NCI-H82 (cell line): ENCODE measurements around the gene PRPF6.
"Not testable (repeated sequence)": the region's sequence is repeated elsewhere in the genome, so short reads cannot be mapped to it uniquely, and the experiment has no call there.

Source experiments
- DNase-seq: peaks from one replicate; lab custom pipeline; 2025; lab: John Stamatoyannopoulos, UW

Gene PRPF6

DNA sequence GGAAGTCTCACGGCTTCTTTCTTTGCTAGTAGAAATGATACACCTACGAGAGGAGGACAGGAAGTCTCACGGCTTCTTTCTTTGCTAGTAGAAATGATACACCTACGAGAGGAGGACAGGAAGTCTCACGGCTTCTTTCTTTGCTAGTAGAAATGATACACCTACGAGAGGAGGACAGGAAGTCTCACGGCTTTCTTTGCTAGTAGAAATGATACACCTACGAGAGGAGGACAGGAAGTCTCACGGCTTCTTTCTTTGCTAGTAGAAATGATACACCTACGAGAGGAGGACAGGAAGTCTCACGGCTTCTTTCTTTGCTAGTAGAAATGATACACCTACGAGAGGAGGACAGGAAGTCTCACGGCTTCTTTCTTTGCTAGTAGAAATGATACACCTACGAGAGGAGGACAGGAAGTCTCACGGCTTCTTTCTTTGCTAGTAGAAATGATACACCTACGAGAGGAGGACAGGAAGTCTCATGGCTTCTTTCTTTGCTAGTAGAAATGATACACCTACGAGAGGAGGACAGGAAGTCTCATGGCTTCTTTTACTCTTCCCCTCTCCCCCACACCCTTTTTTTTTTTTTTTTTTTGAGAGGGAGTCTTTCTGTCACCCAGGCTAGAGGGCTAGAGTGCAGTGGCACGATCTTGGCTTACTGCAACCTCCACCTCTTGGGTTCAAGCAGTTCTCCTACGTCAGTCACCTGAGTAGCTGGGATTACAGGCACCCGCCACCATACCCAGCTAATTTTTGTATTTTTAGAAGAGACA lies 31.6 kb downstream of the PRPF6 start:
- DNase-seq = not testable (repeated sequence)

DNA sequence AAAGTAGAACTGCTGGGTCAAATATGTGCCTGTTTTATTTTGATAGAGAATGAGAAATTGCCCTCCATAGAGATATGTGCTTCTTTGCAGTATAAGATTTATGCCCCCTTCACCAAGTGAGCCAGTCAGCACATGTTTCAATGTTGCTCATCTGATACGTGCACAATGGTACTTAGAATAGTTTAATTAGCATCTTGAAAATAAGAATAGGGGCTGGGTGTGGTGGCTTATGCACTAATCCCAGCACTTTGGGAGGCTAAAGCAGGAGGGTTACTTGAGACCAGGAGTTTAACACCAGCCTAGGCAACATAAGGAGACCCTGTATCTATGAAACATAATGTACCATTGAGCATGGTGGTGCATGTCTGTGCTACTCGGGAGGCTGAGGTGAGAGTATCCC lies 34.7 kb downstream of the PRPF6 start:
- DNase-seq = no peak

DNA sequence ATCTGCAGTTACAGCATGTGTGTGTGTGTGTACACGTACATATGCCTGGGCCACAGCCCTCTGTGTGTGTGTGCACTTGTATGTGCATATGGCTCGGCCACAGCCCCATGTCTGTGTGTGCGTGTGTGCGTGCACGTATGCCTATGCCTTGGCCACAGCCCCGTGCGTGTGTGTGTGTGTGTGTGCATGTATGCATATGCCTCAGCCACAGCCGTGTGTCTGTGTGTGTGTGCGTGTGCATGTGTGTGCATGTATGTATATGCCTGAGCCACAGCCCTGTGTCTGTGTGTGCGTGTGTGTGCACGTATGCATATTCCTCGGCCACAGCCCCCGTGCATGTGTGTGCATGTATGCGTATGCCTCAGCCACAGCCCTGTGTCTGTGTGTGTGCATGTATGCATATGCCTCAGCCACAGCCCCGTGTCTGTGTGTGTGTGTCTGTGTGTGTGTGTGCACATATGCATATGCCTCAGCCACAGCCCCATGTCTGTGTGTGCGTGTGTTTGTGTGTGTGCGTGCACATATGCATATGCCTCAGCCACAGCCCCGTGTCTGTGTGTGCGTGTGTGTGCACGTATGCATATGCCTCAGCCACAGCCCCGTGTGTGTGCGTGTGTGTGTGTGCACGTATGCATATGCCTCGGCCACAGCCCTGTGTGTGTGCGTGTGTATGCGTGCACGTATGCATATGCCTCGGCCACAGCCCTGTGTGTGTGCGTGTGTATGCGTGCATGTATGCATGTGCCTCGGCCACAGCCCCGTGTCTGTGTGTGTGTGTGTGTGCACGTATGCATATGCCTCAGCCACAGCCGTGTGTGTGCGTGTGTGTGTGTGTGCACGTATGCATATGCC lies 40.4 kb downstream of the PRPF6 start:
- no peak for DNase-seq

DNA sequence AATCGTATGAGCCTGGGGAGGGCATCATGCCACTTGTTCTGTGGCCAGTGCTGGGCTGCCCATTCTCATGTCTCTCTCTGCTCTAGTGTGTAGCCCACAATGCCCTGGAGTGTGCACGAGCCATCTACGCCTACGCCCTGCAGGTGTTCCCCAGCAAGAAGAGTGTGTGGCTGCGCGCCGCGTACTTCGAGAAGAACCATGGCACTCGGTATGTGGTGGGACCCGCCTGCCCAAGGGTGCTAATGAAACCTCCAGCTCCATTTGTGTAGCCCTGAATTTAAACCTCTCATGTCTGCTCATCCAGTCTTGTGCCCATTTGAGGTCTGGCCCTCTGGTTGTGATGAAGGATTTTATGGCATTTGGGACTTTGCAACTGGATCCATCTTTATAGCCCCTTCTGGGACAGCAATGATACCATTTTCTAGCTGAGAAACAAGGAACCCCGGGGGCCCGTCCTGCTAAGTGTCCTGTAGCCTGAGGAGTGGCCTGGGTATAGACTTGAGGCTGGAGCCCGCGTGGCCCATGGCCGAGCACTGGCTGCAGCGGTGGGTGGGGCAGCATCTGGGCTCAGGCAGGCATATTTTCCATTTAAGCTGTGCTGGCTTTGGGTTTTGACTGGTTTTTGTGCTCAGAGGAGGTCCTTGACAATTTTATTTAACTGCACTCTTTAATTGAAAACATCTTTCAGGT lies 41.9 kb downstream of the PRPF6 start:
- no peak for DNase-seq

DNA sequence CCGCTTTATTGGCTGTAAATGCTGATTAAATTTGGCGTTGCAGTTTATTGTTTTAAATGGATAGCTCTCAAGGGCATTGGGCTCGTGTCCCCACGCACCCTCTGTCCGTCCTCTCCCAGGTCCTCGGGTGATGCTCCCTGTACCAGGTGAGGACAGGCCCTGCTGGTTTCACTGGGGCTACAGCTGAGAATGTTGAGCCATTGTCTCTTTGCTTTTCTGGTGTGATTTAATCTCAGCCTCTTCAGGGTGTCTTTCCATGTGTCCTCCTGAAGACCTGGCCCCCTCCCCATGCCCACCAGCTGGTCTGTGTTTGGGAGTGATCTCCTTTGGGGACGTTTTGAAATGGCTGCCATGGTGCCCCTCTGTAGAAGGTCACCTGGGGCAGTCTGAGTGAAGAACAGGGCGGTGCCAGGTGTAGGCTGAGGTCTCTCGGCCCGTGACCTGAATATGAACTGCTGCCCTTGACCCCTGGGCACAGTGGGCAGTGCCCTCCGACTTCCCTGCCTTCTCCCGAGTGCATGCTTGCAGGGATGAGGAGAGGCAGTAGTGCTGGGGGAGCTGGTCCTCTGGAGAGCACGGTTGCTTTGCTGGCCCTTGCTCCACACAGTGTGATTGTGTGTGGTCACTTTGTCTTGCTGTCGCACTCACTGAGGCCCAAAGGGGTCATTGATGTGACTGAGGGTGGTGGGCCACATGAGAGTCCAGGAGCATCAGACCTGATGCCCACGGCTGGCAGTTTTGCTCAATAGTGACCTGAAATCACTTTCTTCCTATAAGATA lies 42.6 kb downstream of the PRPF6 start:
- DNase-seq = no peak

DNA sequence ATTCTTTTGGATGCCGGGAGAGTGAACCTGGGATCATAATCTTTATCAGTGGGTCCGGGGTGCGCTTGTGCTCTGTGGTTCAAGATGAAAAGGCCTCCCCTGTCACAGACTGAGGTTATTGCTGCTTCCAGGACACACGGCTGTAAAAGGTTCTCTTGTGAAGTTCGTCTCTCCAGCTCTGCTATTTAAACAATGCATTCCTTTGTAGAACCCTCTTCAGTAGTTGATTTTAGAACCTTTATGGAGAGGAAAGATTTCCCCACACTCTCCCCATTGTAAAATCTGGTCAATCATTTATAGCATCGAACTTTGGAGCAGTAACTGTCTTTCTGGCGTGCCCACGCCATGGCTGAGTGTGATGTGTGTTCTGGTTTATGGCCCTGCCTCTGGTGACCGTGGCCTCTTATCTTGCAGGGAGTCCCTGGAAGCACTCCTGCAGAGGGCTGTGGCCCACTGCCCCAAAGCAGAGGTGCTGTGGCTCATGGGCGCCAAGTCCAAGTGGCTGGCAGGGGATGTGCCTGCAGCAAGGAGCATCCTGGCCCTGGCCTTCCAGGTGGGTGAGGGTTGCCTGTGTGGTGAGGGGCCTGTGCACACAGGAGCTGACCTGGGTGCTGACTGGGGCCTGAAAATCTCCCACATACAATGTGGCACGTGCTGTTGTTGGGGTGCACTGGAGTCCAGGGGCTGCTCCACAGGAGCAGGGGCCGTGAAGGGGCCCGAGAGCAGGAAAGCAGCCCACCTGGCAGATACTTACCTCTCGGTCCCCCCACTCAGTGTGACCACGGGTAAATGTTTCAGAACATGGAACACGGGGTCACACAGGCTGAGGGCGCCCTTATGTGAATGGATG lies 43.4 kb downstream of the PRPF6 start:
- no peak for DNase-seq

DNA sequence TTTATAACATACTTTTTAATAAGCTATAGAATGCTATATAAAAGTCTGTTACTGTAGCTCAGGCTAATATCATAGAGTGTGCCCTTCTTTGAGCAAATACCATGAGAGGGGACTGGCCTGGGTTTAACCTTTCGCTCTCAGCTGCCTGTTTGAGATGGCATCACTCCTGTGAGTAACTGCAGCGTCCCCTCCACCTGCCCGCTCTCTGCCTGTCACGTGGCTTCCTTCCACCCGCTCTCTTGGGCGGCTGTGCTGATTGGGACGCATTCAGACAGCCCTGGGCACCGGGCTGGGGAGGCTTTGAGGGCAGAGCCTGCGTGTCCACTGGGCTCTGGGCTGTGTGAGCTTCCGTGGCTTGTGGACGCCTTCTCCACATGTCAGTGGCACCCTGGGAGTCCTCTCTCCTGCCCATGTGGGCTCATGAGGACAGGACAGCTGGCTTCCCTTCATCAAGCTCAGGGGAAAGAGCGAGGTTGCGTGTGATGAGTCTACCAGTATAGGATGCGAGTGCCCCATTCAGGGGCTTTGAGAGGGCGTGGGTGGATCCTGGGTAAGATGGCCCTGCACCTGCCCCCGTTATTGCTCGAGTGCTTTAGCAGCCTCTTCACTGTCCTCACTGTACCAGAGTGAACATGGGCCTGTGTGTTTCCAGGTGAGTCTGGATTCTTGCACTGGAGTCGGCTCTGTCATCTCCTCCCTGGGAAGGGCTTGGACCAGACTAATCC lies 44.3 kb downstream of the PRPF6 start:
- no peak for DNase-seq

DNA sequence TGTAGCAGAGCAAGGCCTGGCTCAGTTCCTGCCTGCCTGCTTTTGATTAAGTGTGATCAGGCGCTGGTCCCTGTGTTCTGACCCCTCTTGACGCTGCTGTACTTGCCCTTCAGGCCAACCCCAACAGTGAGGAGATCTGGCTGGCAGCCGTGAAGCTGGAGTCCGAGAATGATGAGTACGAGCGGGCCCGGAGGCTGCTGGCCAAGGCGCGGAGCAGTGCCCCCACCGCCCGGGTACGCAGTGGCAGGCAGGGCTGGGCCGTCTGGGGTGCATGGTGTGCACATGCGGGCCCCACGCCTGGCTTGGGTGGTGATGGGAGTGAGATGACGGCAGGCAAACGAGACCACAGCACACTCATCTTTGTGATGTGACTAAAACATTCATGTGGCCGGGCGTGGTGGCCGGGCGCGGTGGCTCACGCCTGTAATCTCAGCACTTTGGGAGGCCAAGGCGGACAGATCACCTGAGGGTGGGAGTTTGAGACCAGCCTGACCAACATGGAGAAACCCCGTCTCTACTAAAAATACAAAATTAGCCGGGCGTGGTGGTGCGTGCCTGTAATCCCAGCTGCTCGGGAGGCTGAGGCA lies 45.0 kb downstream of the PRPF6 start:
- no peak for DNase-seq

DNA sequence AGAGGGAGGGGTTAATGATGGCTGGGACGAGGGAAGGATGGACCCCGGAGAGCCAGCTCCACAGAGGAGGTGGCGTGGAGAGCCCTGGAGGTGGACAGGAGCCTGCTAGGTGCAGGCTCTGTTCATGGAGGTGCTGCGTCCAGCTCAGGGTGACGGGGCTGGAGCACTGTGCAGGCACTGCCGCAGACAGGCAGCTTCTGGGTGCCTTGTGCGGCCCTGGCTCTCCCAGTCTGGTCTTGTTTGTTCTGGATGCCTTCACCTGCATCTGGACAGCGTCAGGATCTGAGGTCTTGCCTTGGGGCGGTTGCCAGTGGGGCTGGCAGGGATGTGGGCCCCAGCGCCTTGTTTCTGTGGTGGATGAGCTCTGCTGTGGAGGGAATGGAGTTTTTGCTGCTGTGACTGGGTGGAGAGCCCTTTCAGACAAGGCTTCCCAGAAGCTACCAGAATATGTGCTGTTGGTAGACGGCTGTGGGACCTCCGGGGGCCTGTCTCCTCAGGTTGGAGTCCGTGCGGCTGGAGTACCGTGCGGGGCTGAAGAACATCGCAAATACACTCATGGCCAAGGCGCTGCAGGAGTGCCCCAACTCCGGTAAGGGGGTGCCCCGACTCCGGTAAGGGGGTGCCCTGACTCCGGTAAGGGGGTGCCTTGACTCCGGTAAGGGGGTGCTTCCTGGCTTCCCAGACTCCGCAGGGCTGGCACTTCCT lies 47.2 kb downstream of the PRPF6 start:
- DNase-seq = no peak

DNA sequence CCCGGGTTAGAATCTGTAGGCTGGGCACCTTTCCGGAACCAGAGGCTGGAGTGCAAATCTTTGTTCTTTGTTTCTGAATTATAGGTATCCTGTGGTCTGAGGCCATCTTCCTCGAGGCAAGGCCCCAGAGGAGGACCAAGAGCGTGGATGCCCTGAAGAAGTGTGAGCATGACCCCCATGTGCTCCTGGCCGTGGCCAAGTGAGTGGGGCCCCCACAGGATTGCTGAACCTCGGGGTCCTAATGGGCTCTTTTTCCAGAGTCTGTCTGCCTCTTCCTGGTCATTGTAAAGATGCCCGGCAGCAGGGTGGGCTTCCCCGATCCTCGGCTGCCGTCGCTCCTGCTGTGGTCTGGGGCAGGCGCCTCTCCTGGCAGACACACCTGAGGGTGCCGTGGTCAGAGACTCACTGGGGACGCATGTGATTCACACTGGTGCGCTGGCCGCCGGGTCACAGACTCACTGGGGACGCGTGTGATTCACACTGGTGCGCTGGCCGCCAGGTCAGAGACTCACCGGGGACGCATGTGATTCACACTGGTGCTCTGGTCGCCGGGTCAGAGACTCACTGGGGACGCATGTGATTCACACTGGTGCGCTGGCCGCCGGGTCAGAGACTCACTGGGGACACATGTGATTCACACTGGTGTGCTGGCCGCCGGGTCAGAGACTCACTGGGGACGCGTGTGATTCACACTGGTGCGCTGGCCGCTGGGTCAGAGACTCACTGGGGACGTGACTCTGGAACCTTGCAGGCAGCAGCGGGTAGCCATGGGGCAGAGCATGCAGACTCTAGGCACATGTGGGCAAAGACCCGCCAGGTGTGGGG lies 48.6 kb downstream of the PRPF6 start:
- no peak for DNase-seq

DNA sequence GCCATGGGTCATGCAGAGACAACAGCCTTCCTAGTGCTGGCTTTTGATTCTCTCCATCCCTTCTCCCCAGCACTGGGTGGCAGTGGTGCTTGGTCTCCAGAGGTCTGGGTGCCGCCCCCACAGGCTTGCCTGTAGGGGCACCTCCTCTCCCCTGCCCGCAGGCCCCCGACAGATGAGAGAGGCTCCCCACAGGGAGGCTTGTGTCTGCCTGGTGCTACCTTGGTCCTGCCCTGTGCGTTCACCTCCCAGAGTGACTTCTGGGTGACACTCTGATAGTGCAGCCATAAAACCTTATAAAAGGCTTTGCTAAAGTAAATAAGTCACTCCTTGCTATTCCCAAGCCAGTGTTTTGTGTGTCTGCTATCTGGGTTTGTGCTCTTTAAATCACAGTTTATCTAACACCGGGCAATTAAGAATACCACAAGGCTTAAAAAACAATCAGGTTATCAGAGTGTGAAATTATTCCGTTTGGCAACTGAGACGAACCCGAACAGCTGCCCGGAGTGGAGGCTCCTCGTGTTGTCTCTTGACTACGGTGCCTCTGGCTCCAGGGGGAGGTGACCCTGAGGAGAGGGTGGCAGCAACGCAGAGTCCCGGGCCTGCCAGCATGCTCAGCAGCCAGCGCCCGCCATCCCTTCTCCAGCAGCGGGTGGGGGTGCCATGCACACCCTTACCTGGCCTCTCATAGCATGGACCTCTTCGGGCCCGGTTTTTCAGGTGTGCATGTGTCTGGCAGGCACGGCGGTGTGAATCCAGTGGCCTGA lies 49.6 kb downstream of the PRPF6 start:
- DNase-seq = no peak

DNA sequence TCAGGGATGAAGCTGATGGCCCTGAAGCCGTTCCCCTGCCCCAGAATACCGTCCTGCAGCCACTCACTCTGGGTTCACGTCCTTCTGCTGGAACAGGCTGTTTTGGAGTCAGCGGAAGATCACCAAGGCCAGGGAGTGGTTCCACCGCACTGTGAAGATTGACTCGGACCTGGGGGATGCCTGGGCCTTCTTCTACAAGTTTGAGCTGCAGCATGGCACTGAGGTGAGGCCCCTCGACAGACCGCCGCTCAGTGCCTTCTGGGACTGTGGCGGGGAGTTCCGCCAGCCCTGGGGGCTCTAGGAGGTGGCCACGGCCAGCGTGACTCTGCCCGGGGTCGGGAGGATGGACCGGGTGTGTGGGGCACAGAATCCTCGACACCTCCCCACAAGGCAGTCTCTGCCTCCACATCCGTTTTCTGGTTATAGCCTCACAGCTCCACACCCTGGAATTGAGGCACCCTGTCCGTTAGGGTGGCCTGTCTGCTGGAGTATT lies 50.9 kb downstream of the PRPF6 start:
- no peak for DNase-seq

DNA sequence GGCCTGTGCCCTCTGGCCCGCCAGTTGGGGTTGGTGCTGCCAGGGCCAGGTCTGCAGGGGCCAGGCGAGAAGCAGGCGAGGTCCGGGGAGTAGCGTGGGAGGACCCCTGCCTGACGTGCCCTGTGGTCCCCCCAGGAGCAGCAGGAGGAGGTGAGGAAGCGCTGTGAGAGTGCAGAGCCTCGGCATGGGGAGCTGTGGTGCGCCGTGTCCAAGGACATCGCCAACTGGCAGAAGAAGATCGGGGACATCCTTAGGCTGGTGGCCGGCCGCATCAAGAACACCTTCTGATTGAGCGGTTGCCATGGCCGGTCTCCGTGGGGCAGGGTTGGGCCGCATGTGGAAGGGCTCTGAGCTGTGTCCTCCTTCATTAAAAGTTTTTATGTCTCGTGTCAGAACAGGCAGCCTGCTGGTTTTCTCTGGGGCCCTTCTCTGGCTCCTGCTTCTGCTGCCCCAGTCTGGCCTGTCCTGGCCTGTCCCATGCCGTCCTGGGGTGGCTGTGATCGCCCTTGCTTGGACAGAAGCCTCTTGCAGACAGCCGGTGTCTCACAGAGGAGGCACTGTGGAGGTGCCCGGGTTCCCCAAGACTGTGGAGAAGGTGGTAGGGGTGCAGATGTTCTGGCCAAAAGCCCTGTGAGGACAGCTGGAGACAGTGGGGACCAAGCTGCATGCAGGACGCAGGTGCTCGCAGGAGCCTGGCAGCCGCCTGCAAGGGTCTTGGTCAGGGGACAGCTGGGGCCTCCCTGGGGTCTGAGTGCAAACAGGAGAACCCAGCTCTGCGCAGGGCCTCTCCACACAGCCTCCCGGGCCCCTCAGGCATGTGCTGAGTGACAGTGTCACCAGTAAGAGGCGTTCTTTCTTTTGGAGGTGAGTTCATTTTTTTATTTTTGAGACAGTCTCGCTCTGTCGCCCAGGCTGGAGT lies 52.0 kb downstream of the PRPF6 start:
- no peak for DNase-seq

DNA sequence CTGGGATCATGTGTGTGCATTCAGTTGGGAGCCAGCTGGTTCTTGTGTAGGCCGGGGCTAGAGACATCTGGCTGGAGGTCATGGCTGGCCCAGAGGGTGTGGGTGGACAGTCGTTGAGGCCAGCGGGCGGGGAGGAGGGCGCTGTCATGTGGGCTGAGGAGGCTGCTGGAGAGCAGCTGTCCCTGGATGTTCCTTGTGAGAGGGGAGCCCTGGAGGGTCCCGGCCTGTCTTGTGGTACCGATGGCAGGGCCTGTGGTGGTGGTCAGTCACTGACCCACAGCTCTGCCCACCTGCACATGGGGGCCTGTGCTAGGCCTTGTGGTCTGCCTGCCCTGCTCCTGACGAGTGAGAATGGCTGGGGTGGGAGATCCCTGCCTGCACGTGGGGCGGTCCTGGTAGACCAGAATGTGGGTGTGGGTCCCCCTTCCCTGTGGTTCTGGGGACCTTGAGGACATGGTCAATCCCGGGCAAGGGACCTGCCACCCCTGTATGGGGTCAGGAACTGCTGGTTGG lies 53.1 kb downstream of the PRPF6 start:
- DNase-seq = no peak

DNA sequence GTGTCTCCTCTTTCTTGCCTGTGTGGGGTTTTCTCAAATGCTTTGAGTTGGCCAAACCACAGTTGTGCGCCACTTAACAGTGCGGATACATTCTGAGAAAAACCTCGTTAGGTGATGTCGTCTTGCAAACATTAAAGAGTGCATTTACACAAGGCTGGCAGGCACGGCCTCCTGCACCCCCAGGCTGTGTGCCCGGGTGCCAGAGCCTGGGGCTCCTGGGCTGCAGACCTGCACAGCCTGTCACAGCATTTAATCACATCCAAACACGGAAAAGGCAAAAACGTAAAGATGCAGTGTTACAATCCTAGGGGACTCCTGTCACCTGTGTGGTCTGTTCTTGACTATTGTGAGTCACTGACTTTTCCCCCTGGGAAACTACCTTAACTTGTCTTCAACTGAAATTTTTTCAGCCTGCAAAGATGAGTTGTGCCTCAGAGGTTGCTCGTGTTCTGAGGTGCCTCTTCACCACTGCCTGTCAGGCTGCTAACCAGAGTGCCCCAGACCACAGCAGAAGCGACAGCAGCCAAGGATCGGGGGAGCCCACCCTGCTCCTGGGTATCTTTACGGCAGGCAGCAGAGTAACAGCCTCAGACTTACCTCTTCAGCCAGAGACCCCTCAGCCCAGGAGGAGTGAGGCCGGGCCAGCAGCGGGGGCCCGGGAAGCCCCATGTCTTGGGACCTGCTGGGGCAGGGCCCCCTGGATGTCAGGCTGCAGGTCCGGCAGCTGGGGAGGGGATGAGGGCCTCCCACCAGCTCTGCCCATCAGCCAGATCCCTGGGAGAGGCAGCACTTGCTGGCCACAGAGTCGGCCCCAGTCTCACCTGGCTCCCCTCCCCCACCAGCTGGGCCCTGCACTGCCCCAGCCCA lies 54.4 kb downstream of the PRPF6 start:
- no peak for DNase-seq
